Measurements from ENCODE around the gene ZNF341. TPM values are rescaled to one million over a fixed set of nuclear protein-coding genes. Genes with fewer than 3 reads are reported as not detected.

The ZNF341 gene
- 0.73 TPM for total RNA-seq

DNA sequence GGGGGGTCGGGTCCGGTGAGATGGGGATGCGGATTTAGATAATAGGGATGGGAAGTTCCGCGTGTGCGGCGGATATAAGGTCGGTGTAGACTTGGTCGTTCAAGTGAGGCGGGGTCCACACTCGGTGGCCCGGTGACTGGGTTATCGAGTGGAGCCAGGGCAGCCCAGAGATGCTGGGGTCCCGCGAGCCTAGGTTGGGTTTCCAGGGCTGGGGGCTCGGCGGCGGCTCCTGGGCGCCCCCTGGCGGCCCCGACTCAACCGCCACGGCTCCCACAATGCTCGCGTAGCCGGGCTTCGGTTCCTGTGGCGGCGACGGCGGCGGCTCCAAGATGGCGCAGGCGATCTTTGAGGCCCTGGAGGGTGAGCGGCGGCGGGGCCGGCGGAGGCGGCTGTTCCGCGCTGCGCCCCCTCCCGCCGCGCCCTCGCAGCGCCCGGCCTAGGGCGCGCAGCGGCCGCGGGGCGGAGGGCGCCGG, at the start of gene ZNF341:
Gene ZNF341, plus strand, starts transcription at position 304 of the 473 bp plus-strand sequence. Its CDS starts 26 bp downstream, at position 330.
- Histone ChIP-seq H3K4me3 (ENCODE audit: low read length) (peak within 1 kb of the TSS; percentile 63), H3K27me3 (ENCODE audit: insufficient read depth, low read length) (no peaks in the 10 kb centered on the region), H3K9me3 (ENCODE audit: low read depth, low read length) (no peaks in the 10 kb centered on the region), H3K4me1 (ENCODE audit: insufficient read depth, low read length) (peaks cover 36% of the 10 kb centered on the region)

DNA sequence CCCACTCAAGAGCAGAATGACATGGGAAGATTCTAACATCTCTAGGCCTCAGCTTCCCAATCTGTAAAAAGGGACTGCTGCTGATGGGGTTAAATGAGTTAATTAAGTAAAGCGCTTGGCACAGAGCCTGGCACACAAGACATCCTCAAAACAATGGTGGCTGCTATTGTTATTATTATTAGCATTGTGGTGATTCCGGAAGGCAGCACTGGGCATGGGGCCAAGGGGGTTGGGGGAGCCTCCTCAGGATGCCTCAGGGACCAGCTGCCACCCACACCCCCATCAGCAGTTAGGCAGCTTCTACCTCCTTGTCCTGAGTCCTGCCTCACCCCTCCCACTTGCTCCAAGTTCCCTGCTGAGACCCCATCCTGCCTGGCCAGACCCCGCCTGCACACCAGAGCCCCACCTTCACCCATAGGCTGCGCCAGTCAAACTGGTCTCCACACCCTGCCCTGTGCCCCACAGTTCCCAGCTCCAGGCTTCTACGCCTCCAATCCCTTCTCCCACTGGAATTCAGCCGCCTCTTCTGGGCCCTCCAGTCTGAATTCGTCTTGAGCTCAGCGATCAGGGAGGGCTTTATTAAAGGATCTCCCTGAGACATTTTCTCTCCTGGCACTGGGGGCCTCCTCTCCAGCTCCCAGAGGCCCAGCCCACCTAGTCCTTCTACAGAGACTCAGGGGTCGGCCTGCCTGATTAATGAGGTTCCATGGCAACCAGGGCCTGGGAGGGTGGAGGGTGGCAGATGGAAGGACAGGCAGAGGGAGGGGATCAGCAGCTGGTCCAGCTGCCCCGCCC, 47.1 kb upstream of the ZNF341 start:
- Histone ChIP-seq H3K9me3 (ENCODE audit: low read depth, low read length) (no peaks in the 10 kb centered on the region), H3K27me3 (ENCODE audit: insufficient read depth, low read length) (no peaks in the 10 kb centered on the region), H3K4me1 (ENCODE audit: insufficient read depth, low read length) (peaks cover 38% of the 10 kb centered on the region), H3K4me3 (ENCODE audit: low read length) (no peak overlapping the region)

DNA sequence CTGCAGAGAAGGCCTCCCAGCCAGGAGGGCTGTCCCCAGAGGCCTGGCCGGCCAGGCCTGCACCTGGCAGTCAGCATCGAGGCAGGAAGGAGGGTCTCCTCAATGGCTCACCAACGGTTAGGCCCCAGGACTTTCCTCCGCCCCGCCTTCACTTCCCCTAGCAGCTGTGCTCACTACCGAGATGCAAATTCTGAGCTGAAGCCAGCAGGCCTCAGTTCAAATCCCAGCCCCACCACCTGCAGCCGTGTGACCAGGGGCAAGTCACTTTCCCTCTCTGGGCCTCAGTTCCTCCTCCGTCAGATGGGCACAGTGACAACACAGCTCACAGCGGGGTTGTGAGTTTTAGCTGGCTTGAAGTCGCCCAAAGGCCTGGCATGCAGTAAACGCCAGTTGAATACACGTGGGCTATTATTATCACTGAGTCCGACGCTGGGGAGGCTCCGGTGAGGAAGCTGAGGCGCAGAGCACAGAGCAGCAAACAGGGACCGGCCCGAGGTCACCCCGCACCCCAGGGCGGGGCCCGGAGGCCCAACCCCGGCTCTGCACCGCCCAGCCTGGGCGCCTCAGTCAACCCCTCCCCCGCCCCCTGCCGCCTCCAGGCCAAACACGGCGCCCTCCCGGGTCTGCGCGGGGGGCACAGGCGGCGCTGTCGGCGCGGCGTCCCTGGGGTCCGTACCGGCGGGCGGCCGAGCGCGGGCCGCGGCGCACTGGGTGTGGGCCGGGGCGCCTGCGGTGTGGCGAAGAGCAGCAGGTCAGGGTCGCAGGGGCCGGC, 46.3 kb upstream of the ZNF341 start:
- Histone ChIP-seq H3K4me1 (ENCODE audit: insufficient read depth, low read length) (peaks cover 39% of the 10 kb centered on the region), H3K27me3 (ENCODE audit: insufficient read depth, low read length) (no peaks in the 10 kb centered on the region), H3K4me3 (ENCODE audit: low read length) (peak overlapping the region; percentile 32), H3K9me3 (ENCODE audit: low read depth, low read length) (no peaks in the 10 kb centered on the region)

DNA sequence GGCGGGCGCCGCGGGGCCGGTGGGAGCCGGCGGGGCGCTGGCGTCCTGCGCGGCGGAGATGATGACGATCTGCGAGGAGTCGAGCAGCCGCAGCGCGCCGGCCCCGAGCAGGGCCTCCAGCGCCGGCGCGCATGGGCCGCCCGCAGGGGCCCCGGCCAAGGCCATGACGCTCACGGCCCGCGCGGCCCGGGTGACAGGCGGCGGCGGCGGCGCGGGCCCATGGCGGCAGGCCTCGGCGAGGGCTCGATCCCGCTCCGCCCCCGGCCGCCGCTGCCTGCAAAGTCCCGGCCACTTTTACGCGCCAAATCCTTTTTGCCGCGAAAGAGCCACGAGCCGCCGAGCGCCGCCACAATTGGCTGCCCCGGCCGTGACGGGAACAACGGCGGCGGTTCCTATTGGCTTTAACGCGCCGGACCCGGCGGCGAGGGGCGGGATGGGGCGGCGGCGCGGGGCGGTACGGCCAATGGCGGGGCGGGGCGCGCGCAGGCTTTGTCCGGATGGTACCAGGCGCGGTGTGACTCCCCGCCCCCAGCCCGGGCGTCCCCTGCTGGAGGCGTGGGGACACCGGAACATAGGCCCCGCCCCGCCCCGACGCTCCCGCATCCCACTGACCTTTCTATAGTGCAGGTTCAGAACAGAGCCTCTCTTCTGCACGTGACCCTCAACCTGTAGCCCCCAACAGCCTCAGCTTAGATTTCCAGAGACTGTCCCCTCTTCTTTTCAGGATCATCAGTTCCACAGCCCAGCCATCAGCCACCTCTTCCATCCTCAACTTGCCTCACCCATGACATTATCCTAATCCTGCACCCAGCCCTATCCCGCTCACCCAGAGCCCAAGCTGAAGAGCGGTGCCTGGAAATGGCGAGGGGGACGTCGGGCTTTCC, 45.5 kb upstream of the ZNF341 start, which contains the start of gene E2F1:
Gene E2F1, minus strand, starts transcription at position 286 of the 884 bp plus-strand sequence. Its CDS starts 121 bp downstream, at position 165.
- no peaks in the 10 kb centered on the region for H3K27me3 ChIP-seq (ENCODE audit: insufficient read depth, low read length)
- peak within 1 kb of the TSS; percentile 32 for H3K4me3 ChIP-seq (ENCODE audit: low read length)
- H3K4me1 ChIP-seq (ENCODE audit: insufficient read depth, low read length): peaks cover 45% of the 10 kb centered on the region
- H3K9me3 ChIP-seq (ENCODE audit: low read depth, low read length): no peaks in the 10 kb centered on the region

DNA sequence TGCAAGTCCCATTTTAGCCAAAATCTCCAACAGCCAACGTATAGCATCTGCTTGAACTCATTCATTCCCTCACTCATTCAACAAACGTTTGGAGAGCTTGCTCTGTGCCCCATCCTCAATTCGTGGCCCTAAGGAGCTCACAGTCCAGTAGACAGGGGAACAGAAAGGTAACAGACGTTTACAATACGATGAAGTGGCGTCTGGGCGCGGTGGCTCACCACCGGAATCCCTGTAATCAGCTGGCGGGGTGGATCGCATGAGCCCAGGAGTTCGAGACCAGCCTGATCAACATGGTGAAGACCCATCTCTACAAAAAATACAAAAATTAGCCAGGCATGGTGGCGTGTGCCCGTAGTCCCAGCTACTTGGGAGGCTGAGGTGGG, 44.8 kb upstream of the ZNF341 start:
- Histone ChIP-seq H3K4me1 (ENCODE audit: insufficient read depth, low read length) (peaks cover 45% of the 10 kb centered on the region), H3K27me3 (ENCODE audit: insufficient read depth, low read length) (no peaks in the 10 kb centered on the region), H3K9me3 (ENCODE audit: low read depth, low read length) (no peaks in the 10 kb centered on the region), H3K4me3 (ENCODE audit: low read length) (no peak overlapping the region)

DNA sequence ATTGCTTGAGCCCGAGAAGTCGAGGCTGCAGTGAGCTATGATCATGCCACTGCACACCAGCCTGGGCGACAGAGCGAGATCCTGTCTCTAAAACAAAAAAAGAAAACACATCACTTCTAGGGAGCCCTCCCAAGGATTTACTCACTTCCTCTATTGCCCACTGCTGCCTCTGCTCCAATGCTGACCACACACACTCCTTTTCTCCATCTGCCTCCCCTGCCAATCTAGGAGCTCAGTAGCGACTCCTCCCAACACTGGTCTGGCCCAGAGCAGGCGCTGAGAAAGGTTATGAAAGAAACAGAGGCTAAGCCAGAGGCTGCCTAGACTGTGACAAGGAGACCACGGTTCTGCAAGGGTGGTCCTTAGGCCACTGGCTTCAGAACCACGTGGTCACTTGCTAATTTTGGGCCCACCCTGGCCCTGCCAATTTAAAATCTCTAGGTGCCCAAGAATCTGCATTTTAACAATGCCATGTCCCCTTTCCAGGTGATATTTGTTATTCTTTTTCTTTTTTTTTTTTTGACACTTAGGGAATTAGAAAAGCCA, 44.4 kb upstream of the ZNF341 start:
- H3K9me3 ChIP-seq (ENCODE audit: low read depth, low read length): no peaks in the 10 kb centered on the region
- peaks cover 45% of the 10 kb centered on the region for H3K4me1 ChIP-seq (ENCODE audit: insufficient read depth, low read length)
- no peaks in the 10 kb centered on the region for H3K27me3 ChIP-seq (ENCODE audit: insufficient read depth, low read length)
- H3K4me3 ChIP-seq (ENCODE audit: low read length): no peak overlapping the region

DNA sequence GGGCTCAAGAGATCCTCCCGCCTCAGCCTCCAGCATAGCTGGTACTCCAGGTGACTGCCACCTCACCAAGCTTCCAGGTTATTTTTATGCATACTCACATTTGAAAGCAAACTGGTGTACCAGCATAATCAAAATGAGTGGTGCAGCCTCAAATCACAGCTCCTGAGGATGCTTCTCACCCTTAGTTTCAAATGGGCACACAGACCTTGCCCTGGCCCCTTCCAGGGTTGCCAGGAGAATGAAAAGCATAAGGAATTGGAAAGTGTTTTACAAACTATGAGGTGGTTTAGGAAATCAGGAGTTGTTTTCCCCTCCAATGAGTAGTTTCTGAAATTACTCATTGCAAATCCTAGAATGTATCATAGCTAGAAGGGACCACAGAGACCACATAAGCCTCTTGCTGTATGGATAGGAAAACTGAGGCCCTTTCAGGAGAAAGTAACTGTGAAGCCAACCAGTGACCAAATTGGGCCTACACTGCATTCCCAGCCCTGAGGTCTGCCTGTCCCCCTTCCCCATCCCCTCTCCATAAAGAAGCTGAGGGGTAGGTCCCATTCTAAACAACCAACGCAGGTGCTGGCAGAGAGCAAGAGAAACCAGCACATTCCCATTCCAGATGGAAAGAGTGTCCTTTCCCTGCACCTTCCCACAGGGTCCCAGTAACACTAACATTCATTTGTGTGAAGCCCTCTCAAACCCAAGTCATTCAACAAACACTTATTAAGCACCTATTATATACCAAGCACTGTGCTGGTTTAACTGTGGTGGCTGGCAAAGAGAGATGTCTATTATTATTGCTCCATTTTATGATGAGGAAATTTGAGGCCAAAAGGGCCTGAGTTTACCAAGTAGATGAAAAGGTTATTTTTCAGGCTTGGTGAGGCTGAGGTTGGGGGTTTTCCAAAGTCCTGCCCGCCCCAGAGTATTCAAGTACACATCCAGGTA, 43.5 kb upstream of the ZNF341 start:
- H3K9me3 ChIP-seq (ENCODE audit: low read depth, low read length): no peaks in the 10 kb centered on the region
- no peak overlapping the region for H3K4me3 ChIP-seq (ENCODE audit: low read length)
- peaks cover 45% of the 10 kb centered on the region for H3K4me1 ChIP-seq (ENCODE audit: insufficient read depth, low read length)
- no peaks in the 10 kb centered on the region for H3K27me3 ChIP-seq (ENCODE audit: insufficient read depth, low read length)

DNA sequence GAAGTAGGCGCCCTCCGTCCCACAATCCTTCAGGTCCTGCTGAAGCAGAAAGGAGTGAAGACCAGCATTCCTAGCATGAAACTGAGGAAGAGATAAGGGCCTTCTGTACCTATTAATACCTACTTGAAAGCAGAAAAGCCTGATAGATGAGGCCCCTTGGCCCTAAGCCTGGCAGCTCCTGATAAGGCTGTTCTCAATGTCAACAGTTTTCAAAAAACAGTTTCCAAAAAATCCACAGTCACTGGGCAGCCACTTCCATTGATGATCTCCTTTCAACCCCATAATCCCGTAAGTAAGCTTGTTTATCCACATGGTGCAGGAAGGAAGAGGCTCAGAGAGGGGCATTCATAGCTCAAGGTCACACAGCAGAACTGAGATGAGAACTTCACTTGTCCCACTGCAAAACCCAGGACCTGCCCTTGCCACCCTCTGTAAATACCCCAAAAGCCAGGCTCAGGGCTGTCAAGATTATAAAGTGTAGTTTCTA, 42.8 kb upstream of the ZNF341 start:
- Histone ChIP-seq H3K4me3 (ENCODE audit: low read length) (no peak overlapping the region), H3K9me3 (ENCODE audit: low read depth, low read length) (no peaks in the 10 kb centered on the region), H3K27me3 (ENCODE audit: insufficient read depth, low read length) (no peaks in the 10 kb centered on the region), H3K4me1 (ENCODE audit: insufficient read depth, low read length) (peaks cover 45% of the 10 kb centered on the region)

DNA sequence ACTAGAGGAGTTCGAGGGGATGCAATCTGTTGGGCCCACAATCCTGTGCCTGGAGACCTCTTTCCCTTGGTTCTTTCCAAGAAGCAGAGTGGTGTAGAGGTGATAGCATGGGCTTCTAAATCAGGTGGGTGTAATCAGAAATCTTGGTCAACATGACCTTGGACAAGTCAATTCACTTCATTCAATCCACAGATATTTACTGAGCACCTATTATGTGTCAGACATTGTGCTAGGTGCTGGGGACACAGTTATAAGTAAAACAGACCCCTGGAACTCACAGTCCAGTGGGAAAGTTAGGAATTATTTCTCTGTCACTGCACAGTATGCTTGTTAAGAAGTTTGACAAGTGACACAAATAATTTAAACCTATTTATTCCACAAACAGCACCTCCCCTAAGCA, 42.3 kb upstream of the ZNF341 start:
- no peaks in the 10 kb centered on the region for H3K27me3 ChIP-seq (ENCODE audit: insufficient read depth, low read length)
- H3K9me3 ChIP-seq (ENCODE audit: low read depth, low read length): no peaks in the 10 kb centered on the region
- no peak overlapping the region for H3K4me3 ChIP-seq (ENCODE audit: low read length)
- peaks cover 43% of the 10 kb centered on the region for H3K4me1 ChIP-seq (ENCODE audit: insufficient read depth, low read length)

DNA sequence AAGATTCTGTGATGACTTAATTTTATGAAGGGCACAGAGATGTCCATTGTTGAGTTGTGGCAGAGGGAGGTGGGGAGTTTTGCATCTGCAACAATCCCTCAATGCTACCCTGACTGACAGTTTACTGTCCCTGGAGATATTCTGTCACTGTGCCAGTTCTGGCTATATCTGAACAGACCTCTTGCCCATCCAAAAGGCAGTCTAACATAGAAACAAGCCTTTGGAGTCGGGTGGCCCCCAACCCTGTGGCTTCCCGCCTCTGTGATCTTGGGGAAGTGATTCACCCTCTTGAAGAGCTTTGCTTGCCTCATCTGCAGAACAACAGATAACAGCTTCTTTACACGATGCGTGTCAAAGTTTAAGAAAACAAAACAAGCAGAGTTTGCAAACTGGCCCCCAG, 41.8 kb upstream of the ZNF341 start:
- Histone ChIP-seq H3K4me3 (ENCODE audit: low read length) (no peak overlapping the region), H3K27me3 (ENCODE audit: insufficient read depth, low read length) (no peaks in the 10 kb centered on the region)

DNA sequence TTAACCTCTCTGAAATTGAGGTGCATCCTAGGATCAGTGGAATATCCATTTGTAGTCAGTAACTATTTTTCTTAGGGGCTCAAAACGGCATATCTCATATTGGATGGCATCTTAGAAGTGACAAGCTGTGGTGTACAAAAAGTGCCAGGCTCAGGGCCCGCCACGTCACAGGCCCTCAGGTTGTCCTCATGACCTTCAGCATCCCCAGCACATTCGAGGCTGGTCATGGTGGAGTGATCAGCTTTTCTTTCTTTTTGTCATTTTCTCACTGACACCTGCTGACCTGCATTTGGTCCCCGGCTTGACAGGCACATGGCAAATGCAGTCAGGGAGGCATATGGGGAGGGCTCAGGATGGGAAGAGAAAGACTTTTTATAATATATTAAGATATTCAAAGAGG, 38.5 kb upstream of the ZNF341 start:
- Histone ChIP-seq H3K27me3 (ENCODE audit: insufficient read depth, low read length) (no peaks in the 10 kb centered on the region), H3K9me3 (ENCODE audit: low read depth, low read length) (no peaks in the 10 kb centered on the region), H3K4me3 (ENCODE audit: low read length) (no peak overlapping the region), H3K4me1 (ENCODE audit: insufficient read depth, low read length) (peaks cover 20% of the 10 kb centered on the region)

More for the DNA sequence above, 41.8 kb upstream of the ZNF341 start:
- Histone ChIP-seq H3K4me1 (ENCODE audit: insufficient read depth, low read length) (peaks cover 38% of the 10 kb centered on the region), H3K9me3 (ENCODE audit: low read depth, low read length) (no peaks in the 10 kb centered on the region)

DNA sequence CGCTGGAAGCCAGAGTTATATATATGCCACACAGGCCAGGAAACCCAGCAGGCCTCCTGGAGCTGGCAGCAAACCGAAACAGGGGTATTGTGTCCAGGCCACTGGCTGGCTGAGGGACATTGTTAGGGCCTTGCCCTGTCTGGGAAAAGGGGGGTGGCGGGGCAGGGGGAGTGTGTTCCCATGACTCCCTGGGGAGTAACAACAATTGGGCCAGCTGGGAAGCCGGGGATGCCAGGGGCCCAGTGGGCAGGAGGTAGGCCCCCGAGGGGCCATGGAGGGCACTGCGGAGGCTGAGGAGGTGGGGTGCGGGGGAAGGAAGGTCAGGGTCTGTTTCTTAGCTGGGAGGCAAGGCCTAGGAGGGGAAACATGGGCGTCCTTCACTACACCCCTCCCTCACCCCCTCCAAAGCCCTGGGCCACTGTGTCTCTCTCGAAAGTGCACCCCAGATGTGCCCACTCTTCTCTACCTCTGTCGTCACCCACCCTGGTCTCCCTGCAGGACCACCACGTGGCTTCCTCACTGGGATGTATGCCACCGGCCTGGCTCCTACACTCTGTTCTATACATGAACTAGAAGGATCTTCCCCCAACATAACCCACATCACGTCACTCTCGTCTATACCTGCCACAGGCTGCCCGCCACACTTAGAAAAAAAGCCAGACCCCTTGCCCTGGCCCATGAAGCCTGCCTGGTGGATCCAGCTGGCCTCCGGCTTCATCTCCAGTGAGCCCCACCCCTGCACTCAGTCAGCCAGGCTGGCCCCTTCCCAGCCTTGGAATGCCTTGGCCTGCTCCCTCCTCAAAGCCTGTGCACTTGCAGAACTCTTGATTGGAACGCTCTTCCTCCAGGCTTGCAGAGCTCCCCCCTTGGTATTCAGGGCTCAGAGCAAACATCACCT, 37.8 kb upstream of the ZNF341 start:
- H3K4me3 ChIP-seq (ENCODE audit: low read length): no peak overlapping the region
- H3K9me3 ChIP-seq (ENCODE audit: low read depth, low read length): no peaks in the 10 kb centered on the region
- H3K27me3 ChIP-seq (ENCODE audit: insufficient read depth, low read length): no peaks in the 10 kb centered on the region
- H3K4me1 ChIP-seq (ENCODE audit: insufficient read depth, low read length): peaks cover 20% of the 10 kb centered on the region

DNA sequence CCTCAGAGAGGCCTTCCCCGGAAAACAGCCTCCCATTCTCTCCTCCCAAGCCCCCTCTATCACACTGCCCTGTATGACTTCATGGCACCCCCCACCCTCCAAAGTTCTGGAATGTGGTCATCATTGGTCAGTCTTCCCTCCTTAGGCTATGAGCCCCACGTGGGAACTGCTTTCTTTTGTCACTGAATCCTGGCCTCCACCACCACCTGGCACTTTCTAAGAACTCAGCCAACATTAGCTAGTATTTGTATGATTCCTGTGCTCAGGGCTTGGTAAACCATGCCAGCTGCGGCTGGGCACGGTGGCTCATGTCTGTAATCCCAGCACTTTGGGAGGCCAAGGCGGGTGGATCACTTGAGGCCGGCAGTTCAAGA, 37.2 kb upstream of the ZNF341 start:
- Histone ChIP-seq H3K4me1 (ENCODE audit: insufficient read depth, low read length) (peaks cover 15% of the 10 kb centered on the region), H3K27me3 (ENCODE audit: insufficient read depth, low read length) (no peaks in the 10 kb centered on the region), H3K9me3 (ENCODE audit: low read depth, low read length) (no peaks in the 10 kb centered on the region), H3K4me3 (ENCODE audit: low read length) (no peak overlapping the region)

Measured in mononuclear cell (primary cell).